Measurements from ENCODE around the gene CCDC154.

Gene CCDC154

DNA sequence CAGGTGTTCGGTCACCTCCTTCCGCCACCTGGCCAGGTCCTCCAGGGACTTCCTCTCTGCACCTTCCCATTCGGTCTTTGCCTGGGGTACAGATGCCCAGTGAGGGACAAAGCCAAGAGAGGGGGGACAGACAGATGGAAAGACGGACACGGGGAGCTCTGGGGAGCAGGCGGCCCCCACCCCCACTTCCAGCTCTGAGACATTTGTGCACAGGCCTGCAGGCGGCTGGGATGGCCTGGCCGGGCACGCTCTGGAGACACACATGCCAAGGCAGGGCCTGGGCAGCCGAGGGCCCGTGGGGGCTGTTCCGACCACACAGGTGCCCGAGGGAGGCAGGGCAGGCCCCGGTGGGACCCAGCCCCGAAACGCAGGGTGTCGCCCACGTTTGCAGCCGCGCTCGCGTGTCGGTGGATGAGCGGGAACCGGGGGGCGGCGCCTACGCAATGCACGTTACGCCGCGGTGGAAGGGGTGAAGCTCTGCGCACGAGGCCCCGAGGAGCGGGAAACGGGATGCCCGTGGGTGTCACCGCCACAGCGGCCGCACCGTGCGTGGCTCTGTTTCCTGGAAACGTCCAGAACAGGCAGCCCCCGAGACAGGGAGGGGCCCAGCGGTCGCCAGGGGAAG is 7.5 kb downstream of the CCDC154 start:
- POLR2A ChIA-PET: no interaction called here
- no peak for DNase-seq (ENCODE audit: extremely low spot score)
- CTCF ChIA-PET: no interaction called here

DNA sequence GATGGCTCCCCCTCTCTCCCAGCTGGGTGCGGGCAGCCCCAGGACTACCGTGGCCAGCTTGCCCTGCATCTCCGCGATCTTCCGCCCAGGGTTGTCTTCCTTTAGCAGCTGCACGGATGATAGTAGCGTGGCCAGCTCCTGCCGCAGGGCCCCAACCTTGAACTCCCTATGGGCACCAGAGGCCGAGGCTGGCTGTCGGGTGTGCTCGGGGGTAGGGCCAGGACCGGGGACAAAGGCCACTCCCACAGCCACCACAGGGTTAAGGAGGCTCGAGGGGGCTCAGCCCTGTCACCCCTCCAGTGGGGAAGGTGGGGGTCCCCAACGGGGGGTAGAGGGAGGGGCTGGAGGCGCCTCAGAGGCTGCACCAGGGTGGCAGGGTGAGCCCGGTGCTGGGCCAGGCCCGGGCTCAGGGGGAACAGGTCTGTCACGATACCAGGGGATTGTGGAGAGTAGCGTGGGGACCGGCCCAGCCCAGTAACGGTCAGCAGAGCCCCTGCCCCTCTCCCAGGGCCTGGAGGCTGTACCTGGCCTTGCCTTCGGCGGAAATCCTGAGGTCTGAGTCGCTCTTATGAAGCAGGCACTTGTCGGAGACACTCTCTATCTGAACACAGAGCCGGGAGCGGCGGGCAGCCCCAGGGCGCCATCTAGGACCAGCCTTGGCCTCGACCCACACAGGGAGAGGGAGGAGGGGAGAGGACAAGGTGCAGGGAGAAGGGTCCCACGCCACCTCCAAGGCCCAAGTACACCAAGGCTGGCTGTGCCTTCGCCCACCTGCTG is 8.2 kb downstream of the CCDC154 start:
- no peak for DNase-seq (ENCODE audit: extremely low spot score)
- ChIA-PET CTCF (interaction anchor here (0.6 kb wide), 1 partner anchor 70 kb away, joined by 3 read pairs; no protein-coding TSS in a partner anchor), POLR2A (no interaction called here)
- TF ChIP-seq SP1 (IDR thresholded peaks at IDR 0.05): no peak
- TF ChIP-seq BHLHE40 (IDR thresholded peaks at IDR 0.05; ENCODE audit: borderline replicate concordance): no peak
- TF ChIP-seq TARDBP (IDR thresholded peaks at IDR 0.05): no peak
- no peak for TF ChIP-seq SUZ12 (IDR thresholded peaks at IDR 0.05)
- no peak for TF ChIP-seq ARNT (IDR thresholded peaks at IDR 0.05)
- no peak for TF ChIP-seq L3MBTL2 (conservative IDR thresholded peaks at IDR 0.05)
- TF ChIP-seq FOXK2 (IDR thresholded peaks at IDR 0.05): no peak
- TF ChIP-seq LEF1 (IDR thresholded peaks at IDR 0.05; ENCODE audit: borderline replicate concordance): no peak
- no peak for TF ChIP-seq ELF4 (IDR thresholded peaks at IDR 0.05)
- TF ChIP-seq NFRKB (IDR thresholded peaks at IDR 0.05): no peak
- TF ChIP-seq FOXM1 (IDR thresholded peaks at IDR 0.05; ENCODE audit: borderline replicate concordance): no peak
- TF ChIP-seq, protein P1, sequence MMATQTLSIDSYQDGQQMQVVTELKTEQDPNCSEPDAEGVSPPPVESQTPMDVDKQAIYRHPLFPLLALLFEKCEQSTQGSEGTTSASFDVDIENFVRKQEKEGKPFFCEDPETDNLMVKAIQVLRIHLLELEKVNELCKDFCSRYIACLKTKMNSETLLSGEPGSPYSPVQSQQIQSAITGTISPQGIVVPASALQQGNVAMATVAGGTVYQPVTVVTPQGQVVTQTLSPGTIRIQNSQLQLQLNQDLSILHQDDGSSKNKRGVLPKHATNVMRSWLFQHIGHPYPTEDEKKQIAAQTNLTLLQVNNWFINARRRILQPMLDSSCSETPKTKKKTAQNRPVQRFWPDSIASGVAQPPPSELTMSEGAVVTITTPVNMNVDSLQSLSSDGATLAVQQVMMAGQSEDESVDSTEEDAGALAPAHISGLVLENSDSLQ (IDR thresholded peaks at IDR 0.05): no peak
- no peak for TF ChIP-seq ZNF384 (IDR thresholded peaks at IDR 0.05)
- TF ChIP-seq HDGF (IDR thresholded peaks at IDR 0.05; ENCODE audit: borderline replicate concordance): no peak
- TF ChIP-seq FOXA1 (IDR thresholded peaks at IDR 0.05): no peak
- no peak for TF ChIP-seq CTBP1 (IDR thresholded peaks at IDR 0.05; ENCODE audit: borderline replicate concordance)

More for the DNA sequence above, 7.5 kb downstream of the CCDC154 start:
- TF ChIP-seq SUZ12 (IDR thresholded peaks at IDR 0.05): no peak
- no peak for TF ChIP-seq FOXK2 (IDR thresholded peaks at IDR 0.05)
- TF ChIP-seq ARNT (IDR thresholded peaks at IDR 0.05): no peak
- no peak for TF ChIP-seq BHLHE40 (IDR thresholded peaks at IDR 0.05; ENCODE audit: borderline replicate concordance)
- no peak for TF ChIP-seq ZNF384 (IDR thresholded peaks at IDR 0.05)
- no peak for TF ChIP-seq CTBP1 (IDR thresholded peaks at IDR 0.05; ENCODE audit: borderline replicate concordance)
- TF ChIP-seq LEF1 (IDR thresholded peaks at IDR 0.05; ENCODE audit: borderline replicate concordance): no peak
- no peak for TF ChIP-seq NFRKB (IDR thresholded peaks at IDR 0.05)
- TF ChIP-seq, protein P1 (IDR thresholded peaks at IDR 0.05): no peak
- no peak for TF ChIP-seq ELF4 (IDR thresholded peaks at IDR 0.05)
- no peak for TF ChIP-seq FOXM1 (IDR thresholded peaks at IDR 0.05; ENCODE audit: borderline replicate concordance)
- TF ChIP-seq FOXA1 (IDR thresholded peaks at IDR 0.05): no peak
- no peak for TF ChIP-seq SP1 (IDR thresholded peaks at IDR 0.05)
- TF ChIP-seq HDGF (IDR thresholded peaks at IDR 0.05; ENCODE audit: borderline replicate concordance): no peak
- TF ChIP-seq L3MBTL2 (conservative IDR thresholded peaks at IDR 0.05): no peak
- no peak for TF ChIP-seq TARDBP (IDR thresholded peaks at IDR 0.05)

DNA sequence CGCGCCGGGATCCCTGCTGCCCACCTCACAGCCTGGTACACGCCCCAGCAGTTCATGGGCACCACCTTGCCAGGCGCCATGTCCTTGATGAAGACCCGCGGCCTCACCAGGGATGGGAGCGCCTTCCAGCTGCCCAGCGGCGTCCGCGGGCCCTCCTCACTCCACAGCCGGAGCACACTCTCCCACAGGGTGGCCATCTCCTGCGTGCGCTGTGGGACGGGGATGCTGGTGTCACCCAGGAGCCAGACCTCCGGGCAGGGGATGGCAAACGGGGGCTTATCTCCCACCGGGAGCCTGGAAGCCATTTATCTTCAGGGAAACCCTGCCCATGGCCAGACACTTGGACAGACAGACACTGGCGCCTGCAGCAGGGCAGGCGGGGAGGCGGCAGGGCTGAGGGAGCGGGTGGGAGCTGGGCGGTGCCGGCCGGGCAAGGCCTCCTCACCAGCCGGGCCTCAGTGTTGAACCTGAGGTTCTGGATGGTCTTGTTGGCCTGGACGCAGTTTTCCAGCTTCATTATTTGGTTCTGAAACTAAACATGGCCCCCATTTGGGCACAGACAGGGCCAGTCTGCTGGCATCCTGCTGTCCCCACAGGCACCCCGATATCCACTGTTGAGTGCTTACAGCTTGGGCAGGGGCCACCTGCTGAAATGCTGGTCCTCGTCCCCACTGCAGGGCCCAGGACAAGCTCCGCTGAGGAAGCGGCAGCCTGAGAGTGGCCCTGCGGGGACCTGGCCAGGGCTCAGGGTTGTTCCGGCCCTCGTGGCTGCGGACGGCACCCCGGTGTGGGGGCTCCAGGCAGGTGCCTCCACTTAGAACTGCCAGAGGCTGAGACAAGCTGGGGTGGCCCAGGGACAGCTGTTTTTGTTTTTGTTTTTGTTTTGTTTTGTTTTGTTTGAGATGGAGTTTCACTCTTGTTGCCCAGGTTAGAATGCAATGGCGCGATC is 9.4 kb downstream of the CCDC154 start:
- DNase-seq (ENCODE audit: extremely low spot score): no peak
- ChIA-PET POLR2A (no interaction called here), CTCF (interaction anchor here (0.6 kb wide), 2 partner anchors 69 to 71 kb away, joined by 3 read pairs; no protein-coding TSS in a partner anchor)
- TF ChIP-seq FOXA1 (IDR thresholded peaks at IDR 0.05) (no peak), TARDBP (IDR thresholded peaks at IDR 0.05) (no peak), SP1 (IDR thresholded peaks at IDR 0.05) (no peak), ZNF384 (IDR thresholded peaks at IDR 0.05) (no peak), ARNT (IDR thresholded peaks at IDR 0.05) (no peak), ELF4 (IDR thresholded peaks at IDR 0.05) (no peak), SUZ12 (IDR thresholded peaks at IDR 0.05) (no peak), BHLHE40 (IDR thresholded peaks at IDR 0.05; ENCODE audit: borderline replicate concordance) (no peak)

DNA sequence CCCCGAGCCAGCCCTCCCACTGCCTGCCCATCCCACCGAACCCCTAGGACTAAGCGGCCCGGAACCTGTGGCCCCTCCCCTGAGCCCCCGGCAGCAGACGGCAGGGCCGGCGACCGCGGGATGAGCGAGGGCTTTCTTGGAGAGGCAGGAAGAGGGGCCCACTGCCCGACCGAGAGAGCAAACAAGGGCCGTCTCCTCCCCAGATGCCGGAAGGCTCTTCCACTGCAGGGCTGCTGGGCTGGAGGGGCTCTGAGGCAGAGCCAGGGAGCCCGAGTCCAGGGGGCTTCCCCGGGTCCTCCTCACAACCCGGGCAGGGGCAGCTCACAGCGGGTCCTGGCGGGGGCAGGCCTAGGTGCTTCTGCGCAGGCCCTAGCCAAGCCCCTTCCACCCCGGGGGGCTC is 10.6 kb downstream of the CCDC154 start:
- ChIA-PET POLR2A (no interaction called here), CTCF (no interaction called here)
- no peak for TF ChIP-seq FOXK2 (IDR thresholded peaks at IDR 0.05)
- no peak for TF ChIP-seq ZNF384 (IDR thresholded peaks at IDR 0.05)
- TF ChIP-seq BHLHE40 (IDR thresholded peaks at IDR 0.05; ENCODE audit: borderline replicate concordance): no peak
- no peak for TF ChIP-seq LEF1 (IDR thresholded peaks at IDR 0.05; ENCODE audit: borderline replicate concordance)
- no peak for DNase-seq (ENCODE audit: extremely low spot score)

DNA sequence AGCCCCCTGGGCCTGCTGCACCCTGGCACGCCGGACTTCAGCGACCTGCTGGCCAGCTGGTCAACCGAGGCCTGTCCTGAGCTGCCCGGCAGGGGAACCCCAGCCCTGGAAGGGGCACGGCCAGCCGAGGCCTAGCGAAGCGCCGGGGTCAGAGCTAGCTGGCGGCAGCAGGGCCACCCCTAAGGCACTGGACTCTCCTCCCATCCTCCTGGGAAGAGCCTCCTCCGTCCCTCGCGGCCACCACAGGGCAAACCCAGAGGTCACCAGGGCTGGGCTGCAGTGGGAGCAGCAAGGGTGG is 11.1 kb downstream of the CCDC154 start:
- ChIA-PET CTCF (no interaction called here), POLR2A (interaction anchor here (1.0 kb wide), 1 partner anchor 12 kb away, joined by 8 read pairs; the partner anchor contains the start of gene UQCC4)
- TF ChIP-seq ZNF384 (IDR thresholded peaks at IDR 0.05): no peak
- no peak for TF ChIP-seq FOXA1 (IDR thresholded peaks at IDR 0.05)
- TF ChIP-seq SUZ12 (IDR thresholded peaks at IDR 0.05): no peak
- TF ChIP-seq SP1 (IDR thresholded peaks at IDR 0.05): no peak
- no peak for TF ChIP-seq FOXK2 (IDR thresholded peaks at IDR 0.05)
- no peak for TF ChIP-seq ARNT (IDR thresholded peaks at IDR 0.05)
- TF ChIP-seq L3MBTL2 (conservative IDR thresholded peaks at IDR 0.05): no peak
- no peak for TF ChIP-seq TARDBP (IDR thresholded peaks at IDR 0.05)
- no peak for TF ChIP-seq HDGF (IDR thresholded peaks at IDR 0.05; ENCODE audit: borderline replicate concordance)
- TF ChIP-seq CTBP1 (IDR thresholded peaks at IDR 0.05; ENCODE audit: borderline replicate concordance): no peak
- TF ChIP-seq, protein P1 (IDR thresholded peaks at IDR 0.05): no peak
- no peak for TF ChIP-seq LEF1 (IDR thresholded peaks at IDR 0.05; ENCODE audit: borderline replicate concordance)
- TF ChIP-seq BHLHE40 (IDR thresholded peaks at IDR 0.05; ENCODE audit: borderline replicate concordance): no peak
- TF ChIP-seq FOXM1 (IDR thresholded peaks at IDR 0.05; ENCODE audit: borderline replicate concordance): no peak
- no peak for TF ChIP-seq ELF4 (IDR thresholded peaks at IDR 0.05)
- no peak for TF ChIP-seq NFRKB (IDR thresholded peaks at IDR 0.05)
- DNase-seq (ENCODE audit: extremely low spot score): no peak

Data from HEK293T (cell line).